K562 (cell line): ENCODE results near the gene ADI1. TPM values are rescaled to one million over a fixed set of nuclear protein-coding genes. Genes with fewer than 3 reads are reported as not detected.

Source experiments
- HNRNPL ChIP-seq: fragments of 200-400 bp; formaldehyde crosslinking; IDR thresholded peaks from 2 replicates; pipeline ENCODE4 v1.6.1; 2017; ENCODE audit warnings: low read depth, mild to moderate bottlenecking, low read length
- MAZ ChIP-seq, 2 experiments: fragments of 450-650 bp in 1 of 2; sonication (generic) in 1 of 2; formaldehyde crosslinking; IDR thresholded peaks in 1 of 2; conservative IDR thresholded peaks in 1 of 2; 2 replicates each; pipeline versions ENCODE4 v1.4.0 to v1.5.0; 2020; ENCODE audit warnings: mild to moderate bottlenecking in 1 of 2, missing genetic modification reagents in 1 of 2
- PHF20 ChIP-seq: fragments of 450-650 bp; IDR thresholded peaks from 2 replicates; pipeline ENCODE4 v1.6.1; 2018; ENCODE audit not compliant: partially characterized antibody
- POLR2B ChIP-seq: fragments of 450-650 bp; IDR thresholded peaks from 2 replicates; pipeline ENCODE4 v1.6.1; 2018; ENCODE audit warnings: low read depth; ENCODE audit not compliant: partially characterized antibody
- RFX1 ChIP-seq: fragments of 450-650 bp; IDR thresholded peaks from 2 replicates; pipeline ENCODE4 v1.6.1; 2016; ENCODE audit warnings: mild to moderate bottlenecking, moderate library complexity
- TBP ChIP-seq: optimal IDR thresholded peaks from 2 replicates; pipeline ENCODE3; 2011; ENCODE audit warnings: low read depth, low read length, improper control_type of control experiment
- YY1 ChIP-seq, 3 experiments: IDR thresholded peaks; 2 replicates each; pipeline ENCODE4 v1.6.1; 2011; ENCODE audit warnings: low read length in 2 of 3, mild to moderate bottlenecking in 2 of 3, moderate library complexity in 2 of 3, borderline replicate concordance in 1 of 3, control low read depth in 1 of 3, low read depth in 1 of 3; ENCODE audit not compliant: insufficient read depth in 3 of 3, insufficient replicate concordance in 2 of 3, control insufficient read depth in 1 of 3, insufficient read length in 1 of 3; ENCODE audit errors: extremely low read depth in 1 of 3
- ZNF431 ChIP-seq: sonication (generic); formaldehyde crosslinking; IDR thresholded peaks from 2 replicates; pipeline ENCODE4 v1.8.0; 2022; ENCODE audit warnings: mild to moderate bottlenecking, missing genetic modification reagents
- ZNF696 ChIP-seq: fragments of 250-450 bp; sonication (Bioruptor Pico); conservative IDR thresholded peaks from 2 replicates; pipeline ENCODE4 v1.4.0; 2020; ENCODE audit warnings: mild to moderate bottlenecking, moderate library complexity
- polyA plus RNA-seq, 8 experiments: library from polyadenylated mRNA; depleted of rRNA in 4 of 8; stranded (reverse) in 5 of 8; unstranded in 3 of 8; fragments of >200 nt; fragmentation: Nextera tagmentation in 2 of 8; fragmentation: Illumina TruSeq in 1 of 8; extraction: Ambion mirVana in 2 of 8; extraction: Trizol in 1 of 8; gene quantifications; 2 replicates each; pipeline versions ENCODE4 v1.2.1 to v1.2.3, GENCODE V29; 2011 to 2014; ENCODE audit warnings: inconsistent platforms in 1 of 8, missing spikeins in 1 of 8
- total RNA-seq, 7 experiments: library from RNA; depleted of rRNA in 6 of 7; stranded (reverse); fragments of >200 nt in 6 of 7; fragmentation: Illumina TruSeq in 2 of 7; extraction: Trizol in 2 of 7; gene quantifications; 2 replicates each; pipeline versions ENCODE4 v1.2.1 to v1.2.3, GENCODE V29; 2011 to 2021; ENCODE audit warnings: low replicate concordance in 1 of 7
- TF ChIP-seq, protein P1 (sequence below): fragments of 200-800 bp; sonication (Bioruptor generic); IDR thresholded peaks from 2 replicates; pipeline ENCODE4 v1.6.1; 2017; ENCODE audit warnings: missing genetic modification characterization, missing compliant biosample characterization
- TF ChIP-seq, protein P2 (sequence below): conservative IDR thresholded peaks from 2 replicates; pipeline ENCODE4 v1.6.1; 2011; ENCODE audit warnings: low read depth, mild to moderate bottlenecking, low read length; ENCODE audit not compliant: control insufficient read depth
- TF ChIP-seq, protein P3 (sequence below): fragments of 250-450 bp; sonication (Bioruptor Pico); IDR thresholded peaks from 2 replicates; pipeline ENCODE4 v1.4.0; 2020

ADI1 gene
- total and polyA plus RNA-seq, 9 of the 15 experiments (the other 6 are each of a cell fraction or from before 2014, with no cell fraction given): 6.1 to 51.0 (median 27.1) TPM

DNA sequence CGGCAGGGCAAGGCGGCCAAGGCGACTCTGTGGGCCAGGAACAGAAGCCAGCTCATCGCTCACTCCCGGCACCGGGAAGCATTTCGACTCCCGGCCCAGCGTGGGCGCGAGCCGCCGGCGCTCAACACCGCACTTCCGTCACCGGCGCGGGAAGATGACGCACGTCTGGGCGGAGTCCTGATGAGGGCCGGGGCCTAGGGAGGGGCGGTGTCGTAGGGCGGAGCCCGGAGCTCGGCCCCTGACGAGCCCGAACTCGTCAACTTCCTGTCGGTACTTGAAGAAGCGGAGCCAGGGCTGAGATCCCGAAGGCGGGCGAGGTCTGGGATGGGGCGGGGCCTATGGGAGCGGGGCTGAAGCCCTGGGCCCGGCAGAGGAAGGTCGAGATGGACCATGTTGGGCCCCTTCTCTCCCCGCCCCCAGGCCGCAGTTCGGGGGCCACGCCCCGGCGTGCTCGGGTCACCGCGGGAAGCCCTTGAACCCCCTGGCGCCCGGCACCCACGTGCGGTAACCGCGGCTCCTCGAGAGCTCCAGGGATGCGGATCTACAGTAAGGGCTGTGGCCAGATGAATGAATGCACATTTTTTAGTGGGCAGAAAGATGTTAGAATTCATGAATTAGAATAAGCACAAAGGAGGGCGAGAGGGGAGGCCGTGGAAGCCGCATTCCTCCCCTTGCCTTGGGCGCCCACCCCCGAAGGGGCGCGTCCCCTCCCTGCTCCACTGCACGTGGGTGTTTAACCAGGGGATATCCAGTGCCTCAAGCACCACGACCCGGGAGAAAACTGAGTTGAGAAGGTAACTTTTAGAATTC, 39.1 kb upstream of the ADI1 start, which contains the start of gene RNASEH1 (continued):
- TF ChIP-seq, protein P1, sequence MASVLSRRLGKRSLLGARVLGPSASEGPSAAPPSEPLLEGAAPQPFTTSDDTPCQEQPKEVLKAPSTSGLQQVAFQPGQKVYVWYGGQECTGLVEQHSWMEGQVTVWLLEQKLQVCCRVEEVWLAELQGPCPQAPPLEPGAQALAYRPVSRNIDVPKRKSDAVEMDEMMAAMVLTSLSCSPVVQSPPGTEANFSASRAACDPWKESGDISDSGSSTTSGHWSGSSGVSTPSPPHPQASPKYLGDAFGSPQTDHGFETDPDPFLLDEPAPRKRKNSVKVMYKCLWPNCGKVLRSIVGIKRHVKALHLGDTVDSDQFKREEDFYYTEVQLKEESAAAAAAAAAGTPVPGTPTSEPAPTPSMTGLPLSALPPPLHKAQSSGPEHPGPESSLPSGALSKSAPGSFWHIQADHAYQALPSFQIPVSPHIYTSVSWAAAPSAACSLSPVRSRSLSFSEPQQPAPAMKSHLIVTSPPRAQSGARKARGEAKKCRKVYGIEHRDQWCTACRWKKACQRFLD: peak; percentile 84; the same call in 1 of the 2 replicates
- no peak for TF ChIP-seq RFX1
- peak; percentile 98 for TF ChIP-seq PHF20
- TF ChIP-seq TBP: peak; percentile 58
- TF ChIP-seq ZNF431 (CRISPR knock-in tag): peak; percentile 67; the same call in 1 of the 2 replicates
- no peak for TF ChIP-seq HNRNPL
- TF ChIP-seq, protein P2, sequence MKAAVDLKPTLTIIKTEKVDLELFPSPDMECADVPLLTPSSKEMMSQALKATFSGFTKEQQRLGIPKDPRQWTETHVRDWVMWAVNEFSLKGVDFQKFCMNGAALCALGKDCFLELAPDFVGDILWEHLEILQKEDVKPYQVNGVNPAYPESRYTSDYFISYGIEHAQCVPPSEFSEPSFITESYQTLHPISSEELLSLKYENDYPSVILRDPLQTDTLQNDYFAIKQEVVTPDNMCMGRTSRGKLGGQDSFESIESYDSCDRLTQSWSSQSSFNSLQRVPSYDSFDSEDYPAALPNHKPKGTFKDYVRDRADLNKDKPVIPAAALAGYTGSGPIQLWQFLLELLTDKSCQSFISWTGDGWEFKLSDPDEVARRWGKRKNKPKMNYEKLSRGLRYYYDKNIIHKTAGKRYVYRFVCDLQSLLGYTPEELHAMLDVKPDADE: peak; percentile 82; the same call in 1 of the 2 replicates
- peak; percentile 72 to 83 for TF ChIP-seq MAZ (CRISPR knock-in tag; conservative IDR thresholded peaks at IDR 0.05 in 1 of 2, IDR thresholded peaks at IDR 0.05 in 1 of 2)
- peak in 2 of 3 experiments; percentile 37 to 58 for TF ChIP-seq YY1 (IDR thresholded peaks at IDR 0.05; ENCODE audit: borderline replicate concordance in 1 of 3, control insufficient read depth in 1 of 3, extremely low read depth in 1 of 3, insufficient read depth in 3 of 3, insufficient read length in 1 of 3, insufficient replicate concordance in 2 of 3, low read depth in 1 of 3, low read length in 2 of 3)
- no peak for TF ChIP-seq ZNF696 (CRISPR knock-in tag)
- TF ChIP-seq, protein P3, sequence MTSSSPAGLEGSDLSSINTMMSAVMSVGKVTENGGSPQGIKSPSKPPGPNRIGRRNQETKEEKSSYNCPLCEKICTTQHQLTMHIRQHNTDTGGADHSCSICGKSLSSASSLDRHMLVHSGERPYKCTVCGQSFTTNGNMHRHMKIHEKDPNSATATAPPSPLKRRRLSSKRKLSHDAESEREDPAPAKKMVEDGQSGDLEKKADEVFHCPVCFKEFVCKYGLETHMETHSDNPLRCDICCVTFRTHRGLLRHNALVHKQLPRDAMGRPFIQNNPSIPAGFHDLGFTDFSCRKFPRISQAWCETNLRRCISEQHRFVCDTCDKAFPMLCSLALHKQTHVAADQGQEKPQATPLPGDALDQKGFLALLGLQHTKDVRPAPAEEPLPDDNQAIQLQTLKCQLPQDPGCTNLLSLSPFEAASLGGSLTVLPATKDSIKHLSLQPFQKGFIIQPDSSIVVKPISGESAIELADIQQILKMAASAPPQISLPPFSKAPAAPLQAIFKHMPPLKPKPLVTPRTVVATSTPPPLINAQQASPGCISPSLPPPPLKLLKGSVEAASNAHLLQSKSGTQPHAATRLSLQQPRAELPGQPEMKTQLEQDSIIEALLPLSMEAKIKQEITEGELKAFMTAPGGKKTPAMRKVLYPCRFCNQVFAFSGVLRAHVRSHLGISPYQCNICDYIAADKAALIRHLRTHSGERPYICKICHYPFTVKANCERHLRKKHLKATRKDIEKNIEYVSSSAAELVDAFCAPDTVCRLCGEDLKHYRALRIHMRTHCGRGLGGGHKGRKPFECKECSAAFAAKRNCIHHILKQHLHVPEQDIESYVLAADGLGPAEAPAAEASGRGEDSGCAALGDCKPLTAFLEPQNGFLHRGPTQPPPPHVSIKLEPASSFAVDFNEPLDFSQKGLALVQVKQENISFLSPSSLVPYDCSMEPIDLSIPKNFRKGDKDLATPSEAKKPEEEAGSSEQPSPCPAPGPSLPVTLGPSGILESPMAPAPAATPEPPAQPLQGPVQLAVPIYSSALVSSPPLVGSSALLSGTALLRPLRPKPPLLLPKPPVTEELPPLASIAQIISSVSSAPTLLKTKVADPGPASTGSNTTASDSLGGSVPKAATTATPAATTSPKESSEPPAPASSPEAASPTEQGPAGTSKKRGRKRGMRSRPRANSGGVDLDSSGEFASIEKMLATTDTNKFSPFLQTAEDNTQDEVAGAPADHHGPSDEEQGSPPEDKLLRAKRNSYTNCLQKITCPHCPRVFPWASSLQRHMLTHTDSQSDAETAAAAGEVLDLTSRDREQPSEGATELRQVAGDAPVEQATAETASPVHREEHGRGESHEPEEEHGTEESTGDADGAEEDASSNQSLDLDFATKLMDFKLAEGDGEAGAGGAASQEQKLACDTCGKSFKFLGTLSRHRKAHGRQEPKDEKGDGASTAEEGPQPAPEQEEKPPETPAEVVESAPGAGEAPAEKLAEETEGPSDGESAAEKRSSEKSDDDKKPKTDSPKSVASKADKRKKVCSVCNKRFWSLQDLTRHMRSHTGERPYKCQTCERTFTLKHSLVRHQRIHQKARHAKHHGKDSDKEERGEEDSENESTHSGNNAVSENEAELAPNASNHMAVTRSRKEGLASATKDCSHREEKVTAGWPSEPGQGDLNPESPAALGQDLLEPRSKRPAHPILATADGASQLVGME (CRISPR knock-in tag): no peak
- peak; percentile 80 for TF ChIP-seq POLR2B
